AG04449 (cell line): ENCODE results near the gene CCHCR1.
"Not testable (repeated sequence)": the region's sequence is repeated elsewhere in the genome, so short reads cannot be mapped to it uniquely, and the experiment has no call there.

ENCODE experiments used
- CTCF ChIA-PET: fragments of 350-600 bp; formaldehyde crosslinking; extraction: SDS; loops from one replicate; lab custom pipeline; 2021; ENCODE audit warnings: antibody characterized with exemption; lab: Yijun Ruan, JAX
- POLR2A ChIA-PET: fragments of 400-600, 350-600 bp; formaldehyde crosslinking; extraction: SDS; loops from one replicate; lab custom pipeline; 2020; ENCODE audit warnings: antibody characterized with exemption, inconsistent platforms; lab: Yijun Ruan, JAX
- DNase-seq: peaks from one replicate; pipeline ENCODE4 v3.0.0-alpha.2; 2010; ENCODE audit warnings: low read depth, low spot score
- H3K4me3 ChIP-seq: 2 replicates; pipeline ENCODE4 v1.5.1; 2011; ENCODE audit warnings: low read depth, mild to moderate bottlenecking, control low read depth, low read length
- CTCF ChIP-seq: IDR thresholded peaks from one replicate; pipeline ENCODE4 v1.5.1; 2011; ENCODE audit warnings: mild to moderate bottlenecking, moderate library complexity, low read length, control low read depth, inconsistent platforms; ENCODE audit not compliant: insufficient read depth; ENCODE audit errors: missing control alignments

The CCHCR1 gene

GRCh38 chr6:31157513-31158139, at the start of gene CCHCR1:
Gene CCHCR1 (minus strand): TSS chr6:31157802. CDS start chr6:31157600, 202 bp downstream.
- POLR2A ChIA-PET, result interaction anchor here (0.7 to 2.2 kb wide), 4 partner anchors 12 to 150 kb away, joined by 3 to 8 read pairs (median 4); no protein-coding TSS in a partner anchor
- DNase-seq, result no peak
- CTCF ChIA-PET, result interaction anchor here (0.7 to 4.2 kb wide), 8 partner anchors 12 to 70 kb away, joined by 3 to 24 read pairs (median 8); partner anchors contain the start of gene PSORS1C2
- no peak for TF ChIP-seq CTCF
- H3K4me3 ChIP-seq, result peak within 1 kb of the TSS; percentile 84

DNA sequence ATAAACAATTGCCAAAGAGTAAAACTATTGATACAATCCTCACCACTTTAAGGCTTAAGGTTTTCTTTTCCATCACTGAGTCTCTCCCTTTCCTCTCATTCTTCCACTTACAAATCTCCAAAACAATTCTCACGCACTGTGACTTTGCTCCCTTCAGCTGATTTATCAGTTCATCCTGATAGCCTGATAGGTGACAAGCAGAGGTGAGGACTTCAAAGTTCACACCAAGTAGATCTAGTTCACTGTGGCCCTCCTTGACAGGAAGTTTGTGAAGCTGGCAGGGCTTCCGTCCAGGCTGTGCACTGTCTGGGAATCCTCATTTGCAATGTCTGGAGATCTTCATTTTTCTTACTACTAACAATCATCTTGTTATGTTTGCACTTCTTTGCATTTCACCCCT, 48.0 kb upstream of the CCHCR1 start:
- POLR2A ChIA-PET, result interaction anchor here (0.5 kb wide), 1 partner anchor 65 kb away, joined by 3 read pairs; no protein-coding TSS in a partner anchor
- no peak for TF ChIP-seq CTCF
- CTCF ChIA-PET, result interaction anchor here (0.9 to 4.6 kb wide), 3 partner anchors 8 to 161 kb away, joined by 4 to 20 read pairs (median 4); no protein-coding TSS in a partner anchor
- no peak overlapping the region for H3K4me3 ChIP-seq
- no peak for DNase-seq

DNA sequence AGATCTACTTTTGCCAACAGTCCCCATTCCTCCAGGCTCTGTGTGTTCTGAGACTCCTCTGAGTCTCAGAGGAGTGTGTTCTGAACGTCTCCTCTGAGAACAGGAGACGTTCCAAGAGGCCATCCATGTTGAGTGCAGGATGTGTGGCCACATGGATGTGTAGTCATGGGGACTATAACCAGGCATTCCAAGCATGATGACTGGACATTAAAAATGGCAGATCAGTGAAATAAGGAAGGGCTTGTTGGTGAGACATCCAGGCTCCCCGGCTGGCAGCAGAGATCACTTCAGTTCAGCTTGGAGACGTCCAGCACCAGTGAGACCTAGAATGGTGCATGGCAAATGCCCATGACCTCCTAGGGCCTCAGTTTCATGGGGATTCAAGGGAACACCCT, 47.1 kb upstream of the CCHCR1 start:
- CTCF ChIA-PET, result interaction anchor here (0.9 to 1.7 kb wide), 2 partner anchors 11 to 162 kb away, joined by 4 read pairs; no protein-coding TSS in a partner anchor
- DNase-seq, result no peak
- POLR2A ChIA-PET, result no interaction called here
- H3K4me3 ChIP-seq, result no peak overlapping the region
- no peak for TF ChIP-seq CTCF

DNA sequence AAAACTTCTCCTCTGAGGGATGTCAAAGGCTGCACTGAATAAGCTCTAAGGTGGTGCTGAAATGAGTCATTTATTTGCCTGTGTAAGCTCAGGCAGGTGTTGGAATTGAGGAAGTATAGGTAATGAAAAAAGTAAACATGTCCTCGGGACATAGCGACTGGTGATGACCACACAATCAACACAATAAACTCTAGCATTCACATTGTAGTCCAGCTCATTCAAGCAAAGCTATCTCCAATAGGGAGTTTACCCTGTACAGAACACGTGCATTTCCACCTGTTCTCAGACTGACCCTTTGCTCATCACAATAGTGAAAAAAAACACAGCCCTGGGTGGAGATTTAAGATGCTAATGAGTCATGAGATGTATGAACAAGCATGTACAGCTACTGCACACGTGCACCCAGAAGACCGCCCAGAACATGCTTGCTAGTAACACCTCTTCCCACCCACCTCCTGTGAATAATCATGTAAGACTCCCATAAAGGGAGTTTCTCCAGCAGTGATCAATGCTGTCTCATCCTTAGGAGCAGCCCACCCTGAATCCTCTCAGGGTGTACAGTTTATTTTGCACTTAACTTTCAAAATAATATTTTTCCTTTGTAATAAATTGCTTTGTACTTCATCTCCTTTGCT, 45.9 kb upstream of the CCHCR1 start:
- CTCF ChIA-PET, result interaction anchor here (0.6 to 2.2 kb wide), 6 partner anchors 9 to 238 kb away, joined by 3 to 17 read pairs (median 4); no protein-coding TSS in a partner anchor
- peak overlapping the region; percentile 52 for H3K4me3 ChIP-seq
- DNase-seq, result no peak
- TF ChIP-seq CTCF, result no peak
- POLR2A ChIA-PET, result no interaction called here

GRCh38 chr6:31202259-31203166, 44.9 kb upstream of the CCHCR1 start:
- no peak overlapping the region for H3K4me3 ChIP-seq
- no peak for TF ChIP-seq CTCF
- CTCF ChIA-PET, result interaction anchor here (0.7 to 2.2 kb wide), 5 partner anchors 8 to 168 kb away, joined by 3 to 17 read pairs (median 3); no protein-coding TSS in a partner anchor
- POLR2A ChIA-PET, result no interaction called here
- DNase-seq, result no peak

DNA sequence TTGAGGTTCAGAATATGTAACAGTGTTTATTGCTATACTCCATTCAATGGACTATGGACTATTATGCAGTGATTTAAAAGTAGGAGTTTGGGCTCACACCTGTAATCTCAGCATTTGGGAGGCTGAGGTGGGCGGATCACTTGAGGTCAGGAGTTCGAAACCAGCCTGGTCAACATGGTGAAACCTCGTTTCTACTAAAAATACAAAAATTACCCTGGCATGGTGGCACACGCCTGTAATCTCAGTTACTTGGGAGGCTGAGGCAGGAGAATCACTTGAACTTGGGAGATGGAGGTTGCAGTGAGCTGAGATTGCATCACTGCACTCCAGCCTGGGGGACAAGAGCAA, 41.5 kb upstream of the CCHCR1 start:
- POLR2A ChIA-PET, H3K4me3 ChIP-seq, DNase-seq: not testable (repeated sequence)
- CTCF ChIA-PET, result interaction anchor here (10.6 to 13.7 kb wide), 3 partner anchors 56 to 169 kb away, joined by 112 to 505 read pairs (median 286); partner anchors contain the start of gene PSORS1C2
